H1 (cell line): ENCODE data around the gene ADNP2. TPM values are rescaled to one million over a fixed set of nuclear protein-coding genes. Genes with fewer than 3 reads are reported as not detected.

Experiments
- CTCF ChIA-PET: fragments of 300-600 bp; sonication (Branson Sonifier 250); formaldehyde crosslinking; loops from one replicate; lab custom pipeline; 2021; ENCODE audit not compliant: partially characterized antibody; lab: Charles Lee
- POLR2A ChIA-PET: fragments of 300-600 bp; sonication (Branson Sonifier 250); formaldehyde crosslinking; loops from one replicate; lab custom pipeline; 2021; ENCODE audit warnings: inconsistent platforms; ENCODE audit not compliant: partially characterized antibody; lab: Charles Lee
- DNase-seq, 2 experiments: peaks; one replicate each; pipeline versions ENCODE4 v3.0.0 to v3.0.0-alpha.2; 2010 to 2022; ENCODE audit warnings: low spot score in 2 of 2, low read depth in 1 of 2, mixed read lengths in 1 of 2
- FAIRE-seq: peaks from 2 replicates; lab custom pipeline; 2011; peaks lifted over from hg19 to GRCh38; lab: Jason Lieb, UNC
- H2AFZ ChIP-seq: 2 replicates; pipeline ENCODE4 v1.8.1; 2012; ENCODE audit warnings: low read length, inconsistent platforms
- H2AK5ac ChIP-seq: 2 replicates; pipeline ENCODE4 v1.6.1; 2013; ENCODE audit warnings: low read depth, low read length
- H2BK120ac ChIP-seq: replicated peaks from 2 replicates; pipeline ENCODE3; 2013; ENCODE audit warnings: low read depth, low read length, inconsistent platforms
- H2BK12ac ChIP-seq: 2 replicates; pipeline ENCODE4 v1.6.1; 2013; ENCODE audit warnings: low read depth, low read length
- H2BK15ac ChIP-seq: 2 replicates; pipeline ENCODE4 v1.6.1; 2013; ENCODE audit warnings: low read length
- H2BK20ac ChIP-seq: 2 replicates; pipeline ENCODE4 v1.6.1; 2013; ENCODE audit warnings: low read length
- H2BK5ac ChIP-seq: 2 replicates; pipeline ENCODE4 v1.6.1; 2013; ENCODE audit warnings: low read depth, low read length
- H3K14ac ChIP-seq: 2 replicates; pipeline ENCODE4 v1.6.1; 2013; ENCODE audit warnings: inconsistent platforms; ENCODE audit not compliant: insufficient read length
- H3K18ac ChIP-seq: 2 replicates; pipeline ENCODE4 v1.6.1; 2013; ENCODE audit warnings: low read length; ENCODE audit errors: extremely low read depth
- H3K23ac ChIP-seq: 2 replicates; pipeline ENCODE4 v1.6.1; 2013; ENCODE audit warnings: inconsistent platforms; ENCODE audit not compliant: insufficient read length
- H3K23me2 ChIP-seq: 2 replicates; pipeline ENCODE4 v1.6.1; 2013; ENCODE audit warnings: low read depth, low read length
- H3K27ac ChIP-seq: 2 replicates; pipeline ENCODE4 v1.6.1; 2011; ENCODE audit warnings: low read depth, low read length, inconsistent platforms
- H3K27me3 ChIP-seq, 4 experiments: replicated peaks in 1 of 4; 1 replicate in 1 of 4; 2 replicates in 3 of 4; pipeline versions ENCODE4 v1.6.1 to v1.8.1; 2011 to 2013; ENCODE audit warnings: low read length in 3 of 4, mild to moderate bottlenecking in 3 of 4, inconsistent platforms in 2 of 4, mixed read lengths in 2 of 4, moderate library complexity in 1 of 4; ENCODE audit not compliant: control insufficient read depth in 3 of 4, insufficient read depth in 3 of 4; ENCODE audit errors: extremely low read depth in 1 of 4
- H3K36me3 ChIP-seq, 4 experiments: 2 replicates each; pipeline versions ENCODE4 v1.6.1 to v1.8.1; 2011 to 2013; ENCODE audit warnings: mild to moderate bottlenecking in 4 of 4, low read length in 3 of 4, moderate library complexity in 2 of 4, control low read depth in 1 of 4, inconsistent platforms in 1 of 4; ENCODE audit not compliant: insufficient read depth in 4 of 4, control insufficient read depth in 2 of 4
- H3K4ac ChIP-seq: replicated peaks from 2 replicates; pipeline ENCODE3; 2013; ENCODE audit warnings: low read length, low read depth, mixed read lengths, inconsistent platforms; ENCODE audit not compliant: insufficient read length
- H3K4me1 ChIP-seq, 4 experiments: replicated peaks in 1 of 4; 1 replicate in 1 of 4; 2 replicates in 3 of 4; pipeline versions ENCODE4 v1.6.1 to v1.8.1; 2011 to 2013; ENCODE audit warnings: low read length in 3 of 4, inconsistent platforms in 2 of 4, mixed read lengths in 1 of 4; ENCODE audit not compliant: insufficient read depth in 4 of 4, control insufficient read depth in 3 of 4
- H3K4me2 ChIP-seq, 2 experiments: 2 replicates each; pipeline versions ENCODE4 v1.6.1 to v1.8.1; 2011 to 2013; ENCODE audit warnings: low read depth in 2 of 2, low read length in 2 of 2, control low read depth in 1 of 2, inconsistent platforms in 1 of 2, mild to moderate bottlenecking in 1 of 2; ENCODE audit not compliant: insufficient read depth in 1 of 2
- H3K4me3 ChIP-seq, 4 experiments: fragments of 200-600, 300-600 bp in 1 of 4; sonication (generic), shearing (Covaris generic), sonication (Bioruptor Twin) in 1 of 4; 2 replicates each; pipeline versions ENCODE4 v1.5.1 to v1.8.1; 2011 to 2016; ENCODE audit warnings: low read length in 4 of 4, low read depth in 3 of 4, control low read depth in 2 of 4, inconsistent platforms in 2 of 4, mild to moderate bottlenecking in 2 of 4, mixed read lengths in 1 of 4, moderate library complexity in 1 of 4; ENCODE audit not compliant: insufficient read depth in 2 of 4; ENCODE audit errors: extremely low read depth in 1 of 4
- H3K56ac ChIP-seq: replicated peaks from 2 replicates; pipeline ENCODE3; 2013; ENCODE audit warnings: low read depth, mild to moderate bottlenecking, mixed read lengths, low read length, inconsistent platforms; ENCODE audit not compliant: insufficient read length
- H3K79me1 ChIP-seq: 2 replicates; pipeline ENCODE4 v1.6.1; 2013; ENCODE audit warnings: low read depth, low read length, control low read depth
- H3K79me2 ChIP-seq, 2 experiments: 2 replicates each; pipeline versions ENCODE4 v1.6.1 to v1.8.1; 2012 to 2013; ENCODE audit warnings: low read length in 2 of 2, mild to moderate bottlenecking in 2 of 2, inconsistent platforms in 1 of 2; ENCODE audit not compliant: insufficient read depth in 2 of 2, control insufficient read depth in 1 of 2
- H3K9ac ChIP-seq, 4 experiments: replicated peaks in 1 of 4; 1 replicate in 1 of 4; 2 replicates in 3 of 4; pipeline versions ENCODE4 v1.6.1 to v1.8.1; 2011 to 2013; ENCODE audit warnings: low read depth in 3 of 4, low read length in 3 of 4, control low read depth in 2 of 4, mild to moderate bottlenecking in 2 of 4, moderate library complexity in 2 of 4, inconsistent platforms in 1 of 4; ENCODE audit errors: extremely low read depth in 1 of 4
- H3K9me3 ChIP-seq, 2 experiments: 2 replicates each; pipeline versions ENCODE4 v1.6.1 to v1.8.1; 2012 to 2013; ENCODE audit warnings: mild to moderate bottlenecking in 2 of 2, moderate library complexity in 2 of 2, control low read depth in 1 of 2, inconsistent platforms in 1 of 2, low read depth in 1 of 2, low read length in 1 of 2, mixed read lengths in 1 of 2; ENCODE audit not compliant: insufficient read depth in 2 of 2
- H4K20me1 ChIP-seq, 2 experiments: replicated peaks in 1 of 2; 2 replicates each; pipeline versions ENCODE3 to v1.8.1; 2011 to 2013; ENCODE audit warnings: inconsistent platforms in 2 of 2, low read length in 2 of 2, mild to moderate bottlenecking in 1 of 2; ENCODE audit not compliant: insufficient read depth in 2 of 2, control insufficient read depth in 1 of 2
- H4K5ac ChIP-seq: 2 replicates; pipeline ENCODE4 v1.6.1; 2013; ENCODE audit warnings: low read length, low read depth, mixed read lengths, inconsistent platforms; ENCODE audit not compliant: insufficient read length
- H4K8ac ChIP-seq: 2 replicates; pipeline ENCODE4 v1.8.0; 2013; ENCODE audit warnings: mild to moderate bottlenecking, moderate library complexity, low read length, inconsistent platforms; ENCODE audit not compliant: insufficient read depth; ENCODE audit errors: extremely low read depth
- H4K91ac ChIP-seq: replicated peaks from 2 replicates; pipeline ENCODE3; 2013; ENCODE audit warnings: low read length, mixed read lengths, inconsistent platforms; ENCODE audit not compliant: insufficient read length
- CEBPB ChIP-seq: IDR thresholded peaks from 2 replicates; pipeline ENCODE4 v1.6.1; 2012; ENCODE audit warnings: low read depth, low read length
- HDAC2 ChIP-seq, 2 experiments: fragments of 300-600 bp in 1 of 2; sonication (generic) in 1 of 2; IDR thresholded peaks; 2 replicates each; pipeline ENCODE4 v1.6.1; 2011 to 2012; ENCODE audit warnings: low read depth in 2 of 2, low read length in 2 of 2, mild to moderate bottlenecking in 2 of 2, moderate library complexity in 2 of 2, borderline replicate concordance in 1 of 2, inconsistent platforms in 1 of 2
- SAP30 ChIP-seq: fragments of 300-600 bp; sonication (generic); IDR thresholded peaks from 2 replicates; pipeline ENCODE4 v1.7.1; 2012; ENCODE audit warnings: low read length, moderate library complexity, mild to moderate bottlenecking, inconsistent platforms; ENCODE audit not compliant: insufficient read depth, insufficient replicate concordance
- WGBS, 2 experiments: shearing (Covaris generic) in 1 of 2; methylation state at CpG; one replicate each; pipeline versions ENCODE4 v1.1.6 to v1.1.7; 2013 to 2015; ENCODE audit warnings: low lambda C conversion rate in 2 of 2, mixed read lengths in 2 of 2, inconsistent platforms in 1 of 2, low coverage in 1 of 2, missing lambda C conversion rate in 1 of 2; ENCODE audit not compliant: insufficient replicate concordance in 2 of 2, insufficient coverage in 1 of 2, insufficient read length in 1 of 2; ENCODE audit errors: extremely low coverage in 1 of 2, missing lambda C conversion rate in 1 of 2; 5-methylcytosine and 5-hydroxymethylcytosine counted together
- polyA plus RNA-seq, 7 experiments: library from polyadenylated mRNA; depleted of rRNA in 3 of 7; stranded (reverse) in 5 of 7; unstranded in 2 of 7; fragments of >200 nt in 5 of 7; fragments of 200-250 nt in 2 of 7; gene quantifications; 1 replicate in 5 of 7; 2 replicates in 1 of 7; 4 replicates in 1 of 7; pipeline versions ENCODE4 v1.2.1 to v1.2.3, GENCODE V29; 2011 to 2013; ENCODE audit warnings: missing spikeins in 2 of 7, mixed read lengths in 2 of 7
- total RNA-seq: library from RNA; stranded (reverse); fragmentation: NEBNext Ultra II Directional; extraction: Animal tissue kit (Norgen Biotek cat#: 25700); gene quantifications from 2 replicates; pipeline ENCODE4 v1.2.1, GENCODE V29; 2021

ADNP2 gene
- total and polyA plus RNA-seq, 2 of the 8 experiments (the other 6 are each of a cell fraction or from before 2014, with no cell fraction given): 25.1 to 61.6 TPM

- 94% methylated on average over 9 of the region's 9 CpGs; no CpG with 5 or more reads in 1 of the 2 experiments for whole genome bisulfite sequencing, 2 experiments
- CTCF ChIA-PET: no interaction called here
Measured at GRCh38 chr18:80076379-80076778, 32.7 kb upstream of the ADNP2 start.

More at GRCh38 chr18:80076379-80076778, 32.7 kb upstream of the ADNP2 start:
- no peak overlapping the region for H3K27ac ChIP-seq
- H3K9me3 ChIP-seq: peaks cover 0 to 28% of the 10 kb centered on the region in 2 experiments; a peak in 2 of 4 replicates
- no peaks in the 10 kb centered on the region for H3K79me2 ChIP-seq
- POLR2A ChIA-PET: no interaction called here
- H2BK12ac ChIP-seq: no peak overlapping the region
- no peak overlapping the region for H4K8ac ChIP-seq
- H2BK20ac ChIP-seq: no peak overlapping the region
- H2BK15ac ChIP-seq: no peak overlapping the region
- H4K5ac ChIP-seq: no peak overlapping the region
- no peaks in the 10 kb centered on the region for H3K36me3 ChIP-seq
- no peak overlapping the region for H3K9ac ChIP-seq
- no peaks in the 10 kb centered on the region for H3K79me1 ChIP-seq
- no peak overlapping the region for H2BK120ac ChIP-seq
- H3K4me1 ChIP-seq: no peaks in the 10 kb centered on the region
- no peak overlapping the region for H2BK5ac ChIP-seq
- no peak overlapping the region for H2AFZ ChIP-seq
- TF ChIP-seq HDAC2 (IDR thresholded peaks at IDR 0.05; ENCODE audit: borderline replicate concordance in 1 of 2, low read depth in 2 of 2, low read length in 2 of 2) (no peak), CEBPB (no peak), SAP30 (no peak)
- no peaks in the 10 kb centered on the region for H3K27me3 ChIP-seq
- no peak overlapping the region for H3K4me2 ChIP-seq
- H3K14ac ChIP-seq: no peak overlapping the region
- no peaks in the 10 kb centered on the region for H3K23me2 ChIP-seq
- H3K18ac ChIP-seq: no peak overlapping the region
- H4K91ac ChIP-seq: no peak overlapping the region
- H3K56ac ChIP-seq: no peak overlapping the region
- DNase-seq (no peak), FAIRE-seq (no peak)
- H2AK5ac ChIP-seq: no peak overlapping the region
- H3K4ac ChIP-seq: no peak overlapping the region
- no peak overlapping the region for H3K4me3 ChIP-seq
- H3K23ac ChIP-seq: no peak overlapping the region
- no peaks in the 10 kb centered on the region for H4K20me1 ChIP-seq
